ENCODE data around the gene RBX1.

Gene RBX1

GRCh38 chr22:40982482-40983385 lies 31.6 kb downstream of the RBX1 start:
- no peak for DNase-seq (ENCODE audit: low read depth)
- TF ChIP-seq CTCF (IDR thresholded peaks at IDR 0.05; ENCODE audit: low read depth, low read length) (no peak), POLR2A (IDR thresholded peaks at IDR 0.05; ENCODE audit: extremely low read depth, insufficient read length) (no peak), MAX (IDR thresholded peaks at IDR 0.05; ENCODE audit: low read depth, low read length) (no peak), MYC (IDR thresholded peaks at IDR 0.05; ENCODE audit: low read depth, low read length) (no peak)
- no peak overlapping the region for H3K4me3 ChIP-seq (ENCODE audit: low read depth, low read length)

GRCh38 chr22:40991298-40991697 lies 40.1 kb downstream of the RBX1 start:
- no peak for DNase-seq (ENCODE audit: low read depth)
- no peak overlapping the region for H3K4me3 ChIP-seq (ENCODE audit: low read depth, low read length)
- TF ChIP-seq MAX (IDR thresholded peaks at IDR 0.05; ENCODE audit: low read depth, low read length), result no peak
- TF ChIP-seq POLR2A (IDR thresholded peaks at IDR 0.05; ENCODE audit: extremely low read depth, insufficient read length), result no peak
- TF ChIP-seq MYC (IDR thresholded peaks at IDR 0.05; ENCODE audit: low read depth, low read length), result no peak
- TF ChIP-seq CTCF (IDR thresholded peaks at IDR 0.05; ENCODE audit: low read depth, low read length), result no peak

- no peak overlapping the region for H3K4me3 ChIP-seq (ENCODE audit: low read depth, low read length)
- DNase-seq (ENCODE audit: low read depth), result no peak
- TF ChIP-seq POLR2A (IDR thresholded peaks at IDR 0.05; ENCODE audit: extremely low read depth, insufficient read length) (no peak), MAX (IDR thresholded peaks at IDR 0.05; ENCODE audit: low read depth, low read length) (no peak), CTCF (IDR thresholded peaks at IDR 0.05; ENCODE audit: low read depth, low read length) (no peak), MYC (IDR thresholded peaks at IDR 0.05; ENCODE audit: low read depth, low read length) (no peak)
Observed at GRCh38 chr22:40995821-40996220, 44.6 kb downstream of the RBX1 start.

- TF ChIP-seq POLR2A (IDR thresholded peaks at IDR 0.05; ENCODE audit: extremely low read depth, insufficient read length) (no peak), MYC (IDR thresholded peaks at IDR 0.05; ENCODE audit: low read depth, low read length) (no peak), MAX (IDR thresholded peaks at IDR 0.05; ENCODE audit: low read depth, low read length) (no peak), CTCF (IDR thresholded peaks at IDR 0.05; ENCODE audit: low read depth, low read length) (no peak)
- H3K4me3 ChIP-seq (ENCODE audit: low read depth, low read length), result no peak overlapping the region
- no peak for DNase-seq (ENCODE audit: low read depth)
Observed at GRCh38 chr22:40997520-40997919, 46.3 kb downstream of the RBX1 start.

- no peak overlapping the region for H3K4me3 ChIP-seq (ENCODE audit: low read depth, low read length)
- no peak for DNase-seq (ENCODE audit: low read depth)
- TF ChIP-seq MAX (IDR thresholded peaks at IDR 0.05; ENCODE audit: low read depth, low read length) (no peak), CTCF (IDR thresholded peaks at IDR 0.05; ENCODE audit: low read depth, low read length) (no peak), MYC (IDR thresholded peaks at IDR 0.05; ENCODE audit: low read depth, low read length) (no peak), POLR2A (IDR thresholded peaks at IDR 0.05; ENCODE audit: extremely low read depth, insufficient read length) (no peak)
Observed at GRCh38 chr22:41000040-41000565, 48.9 kb downstream of the RBX1 start.

Data from NB4 (cell line).